Measurements from ENCODE around the gene C10orf90. TPM values are rescaled to one million over a fixed set of nuclear protein-coding genes. Genes with fewer than 3 reads are reported as not detected.

C10orf90 gene
- total RNA-seq, 6 donors from 2014 or later: 1.0 TPM; not detected in 5

GRCh38 chr10:126675656-126676438 is 5.4 kb upstream of the C10orf90 start:
- Histone ChIP-seq H3K4me1 (no peaks in the 10 kb centered on the region), H3K9me3 (no peaks in the 10 kb centered on the region), H3K4me3 (no peak overlapping the region), H3K27ac (no peak overlapping the region), H3K27me3 (no peaks in the 10 kb centered on the region), H3K36me3 (no peaks in the 10 kb centered on the region)
- DNase-seq (no peak), ATAC-seq (ENCODE audit: low FRiP score in 2 of 2) (no peak)
- no peak for TF ChIP-seq EP300 (IDR thresholded peaks at IDR 0.05)
- no peak for TF ChIP-seq POLR2AphosphoS5 (IDR thresholded peaks at IDR 0.05)
- TF ChIP-seq POLR2A (IDR thresholded peaks at IDR 0.05): no peak
- TF ChIP-seq CTCF (IDR thresholded peaks at IDR 0.05): no peak
- 90 to 91% methylated on average over 7 of the region's 7 CpGs for WGBS, 2 donors

GRCh38 chr10:126674741-126675515 is 4.4 kb upstream of the C10orf90 start:
- H3K27ac ChIP-seq: no peak overlapping the region
- ATAC-seq (ENCODE audit: low FRiP score in 2 of 2): no peak
- no peak for DNase-seq
- 75 to 86% methylated on average over 6 of the region's 6 CpGs for WGBS, 2 donors
- no peaks in the 10 kb centered on the region for H3K4me1 ChIP-seq
- TF ChIP-seq POLR2AphosphoS5 (IDR thresholded peaks at IDR 0.05) (no peak), POLR2A (IDR thresholded peaks at IDR 0.05) (no peak), EP300 (IDR thresholded peaks at IDR 0.05) (no peak), CTCF (IDR thresholded peaks at IDR 0.05) (no peak)
- H3K9me3 ChIP-seq: no peaks in the 10 kb centered on the region
- H3K36me3 ChIP-seq: no peaks in the 10 kb centered on the region
- H3K4me3 ChIP-seq: no peak overlapping the region
- H3K27me3 ChIP-seq: no peaks in the 10 kb centered on the region

GRCh38 chr10:126673565-126673964 is 3.1 kb upstream of the C10orf90 start:
- Histone ChIP-seq H3K36me3 (no peaks in the 10 kb centered on the region), H3K4me1 (no peaks in the 10 kb centered on the region), H3K27ac (no peak overlapping the region), H3K4me3 (no peak overlapping the region), H3K9me3 (no peaks in the 10 kb centered on the region), H3K27me3 (no peaks in the 10 kb centered on the region)
- no peak for DNase-seq
- TF ChIP-seq POLR2AphosphoS5 (IDR thresholded peaks at IDR 0.05) (no peak), EP300 (IDR thresholded peaks at IDR 0.05) (no peak), POLR2A (IDR thresholded peaks at IDR 0.05) (no peak), CTCF (IDR thresholded peaks at IDR 0.05) (no peak)
- 82 to 88% methylated on average over 3 of the region's 3 CpGs for WGBS, 2 donors
- ATAC-seq (ENCODE audit: low FRiP score in 2 of 2): no peak

- 47 to 61% methylated on average over 3 of the region's 3 CpGs for WGBS, 2 donors
- Histone ChIP-seq H3K4me1 (no peaks in the 10 kb centered on the region), H3K4me3 (no peak overlapping the region), H3K36me3 (no peaks in the 10 kb centered on the region), H3K9me3 (no peaks in the 10 kb centered on the region), H3K27me3 (no peaks in the 10 kb centered on the region), H3K27ac (no peak overlapping the region)
- DNase-seq: no peak
- no peak for ATAC-seq (ENCODE audit: low FRiP score in 2 of 2)
- TF ChIP-seq CTCF (IDR thresholded peaks at IDR 0.05) (no peak), POLR2A (IDR thresholded peaks at IDR 0.05) (no peak), EP300 (IDR thresholded peaks at IDR 0.05) (no peak), POLR2AphosphoS5 (IDR thresholded peaks at IDR 0.05) (no peak)
Observed at GRCh38 chr10:126671402-126671975, 996 bp upstream of the C10orf90 start.
